Measurements from ENCODE around the gene COL5A1.

COL5A1 gene

DNA sequence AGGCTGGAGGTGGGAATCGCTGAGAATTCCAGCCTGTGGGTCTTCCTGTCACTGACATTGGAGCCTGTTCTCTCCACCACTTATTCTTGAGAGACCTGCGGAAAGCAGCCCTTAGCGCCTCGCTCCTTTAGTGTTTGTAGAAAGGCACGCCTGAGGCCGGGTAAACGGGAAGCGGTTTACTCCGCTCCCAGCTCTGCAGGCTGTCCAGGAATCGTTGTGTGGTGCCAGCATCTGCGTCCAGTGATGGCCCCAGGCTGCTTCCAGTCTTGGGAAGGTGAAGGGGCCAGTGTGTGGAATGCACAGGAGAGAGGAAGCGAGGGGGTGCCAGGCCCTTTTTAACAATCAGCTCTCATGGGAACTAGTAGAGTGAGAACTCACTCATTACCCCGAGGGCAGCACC, 194.4 kb downstream of the COL5A1 start:
- no peak; the same call in 2 of the 3 replicates for ATAC-seq (ENCODE audit: low read depth)
- H3K27ac ChIP-seq (ENCODE audit: poor library complexity, severe bottlenecking) = no peak overlapping the region
- TF ChIP-seq, protein P1, sequence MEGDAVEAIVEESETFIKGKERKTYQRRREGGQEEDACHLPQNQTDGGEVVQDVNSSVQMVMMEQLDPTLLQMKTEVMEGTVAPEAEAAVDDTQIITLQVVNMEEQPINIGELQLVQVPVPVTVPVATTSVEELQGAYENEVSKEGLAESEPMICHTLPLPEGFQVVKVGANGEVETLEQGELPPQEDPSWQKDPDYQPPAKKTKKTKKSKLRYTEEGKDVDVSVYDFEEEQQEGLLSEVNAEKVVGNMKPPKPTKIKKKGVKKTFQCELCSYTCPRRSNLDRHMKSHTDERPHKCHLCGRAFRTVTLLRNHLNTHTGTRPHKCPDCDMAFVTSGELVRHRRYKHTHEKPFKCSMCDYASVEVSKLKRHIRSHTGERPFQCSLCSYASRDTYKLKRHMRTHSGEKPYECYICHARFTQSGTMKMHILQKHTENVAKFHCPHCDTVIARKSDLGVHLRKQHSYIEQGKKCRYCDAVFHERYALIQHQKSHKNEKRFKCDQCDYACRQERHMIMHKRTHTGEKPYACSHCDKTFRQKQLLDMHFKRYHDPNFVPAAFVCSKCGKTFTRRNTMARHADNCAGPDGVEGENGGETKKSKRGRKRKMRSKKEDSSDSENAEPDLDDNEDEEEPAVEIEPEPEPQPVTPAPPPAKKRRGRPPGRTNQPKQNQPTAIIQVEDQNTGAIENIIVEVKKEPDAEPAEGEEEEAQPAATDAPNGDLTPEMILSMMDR (IDR thresholded peaks at IDR 0.05; ENCODE audit: poor library complexity, severe bottlenecking) = no peak

DNA sequence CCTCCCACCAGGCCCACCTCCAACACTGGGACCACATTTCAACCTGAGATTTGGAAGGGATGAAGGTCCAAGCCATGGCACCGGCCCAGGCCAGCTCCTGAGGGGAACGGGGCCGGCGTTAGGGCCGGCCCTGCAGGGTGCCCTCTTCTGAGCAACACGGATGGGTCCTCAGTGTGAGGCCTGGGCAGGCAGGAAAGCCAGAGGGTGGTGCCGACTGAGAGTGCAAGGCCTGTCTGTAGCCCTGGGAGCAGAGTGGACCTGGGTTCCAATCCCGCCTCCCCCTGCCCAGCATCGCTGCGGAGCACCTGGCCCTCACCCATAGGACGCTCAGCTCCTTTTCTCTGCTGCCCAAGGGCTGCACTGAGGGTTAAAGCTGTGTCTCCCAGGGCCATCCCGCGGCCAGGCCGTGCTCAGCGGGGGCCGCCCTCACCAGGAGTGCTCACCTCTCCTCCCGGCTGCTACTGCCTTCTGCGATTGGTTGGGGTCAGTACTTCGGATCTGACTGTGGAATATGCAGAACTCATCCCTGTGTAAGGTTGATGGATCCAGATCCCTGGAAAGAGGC, 194.9 kb downstream of the COL5A1 start:
- Histone ChIP-seq H3K4me1 (ENCODE audit: insufficient read depth, poor library complexity, severe bottlenecking) (no peaks in the 10 kb centered on the region), H3K9me3 (ENCODE audit: severe bottlenecking) (no peaks in the 10 kb centered on the region), H3K36me3 (ENCODE audit: low read depth) (no peaks in the 10 kb centered on the region; the same call in 1 of the 2 replicates), H3K27me3 (ENCODE audit: insufficient read depth, poor library complexity, severe bottlenecking) (no peaks in the 10 kb centered on the region), H3K4me3 (ENCODE audit: severe bottlenecking) (no peak overlapping the region), H3K27ac (ENCODE audit: poor library complexity, severe bottlenecking) (no peak overlapping the region)
- TF ChIP-seq, protein P1 (IDR thresholded peaks at IDR 0.05; ENCODE audit: poor library complexity, severe bottlenecking) = no peak
- no peak for ATAC-seq (ENCODE audit: low read depth)
- DNase-seq (ENCODE audit: low spot score) = no peak

More for the DNA sequence above, 194.4 kb downstream of the COL5A1 start:
- Histone ChIP-seq H3K9me3 (ENCODE audit: severe bottlenecking) (no peaks in the 10 kb centered on the region), H3K27me3 (ENCODE audit: insufficient read depth, poor library complexity, severe bottlenecking) (no peaks in the 10 kb centered on the region), H3K4me3 (ENCODE audit: severe bottlenecking) (no peak overlapping the region), H3K4me1 (ENCODE audit: insufficient read depth, poor library complexity, severe bottlenecking) (no peaks in the 10 kb centered on the region), H3K36me3 (ENCODE audit: low read depth) (no peaks in the 10 kb centered on the region; the same call in 1 of the 2 replicates)
- no peak for DNase-seq (ENCODE audit: low spot score)

DNA sequence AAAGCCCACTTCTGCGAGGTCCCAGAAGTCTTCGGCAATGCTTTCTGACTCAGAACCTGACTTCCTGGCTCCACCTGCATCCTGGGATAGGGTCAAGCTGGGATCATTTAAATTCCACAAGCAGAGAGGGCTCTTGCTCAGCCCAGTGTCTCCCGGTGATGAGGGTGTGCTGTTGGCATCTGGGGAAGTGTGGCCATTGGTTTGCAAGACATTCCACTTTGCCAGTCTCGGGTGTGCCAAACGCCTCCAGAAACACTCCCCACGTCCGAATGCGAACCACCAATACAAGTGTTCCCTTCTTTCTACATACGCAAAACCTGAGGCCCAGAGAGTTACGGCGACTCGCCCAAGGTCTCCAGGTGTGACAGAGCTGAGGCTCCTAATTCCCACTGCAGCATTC, 195.9 kb downstream of the COL5A1 start:
- H3K4me1 ChIP-seq (ENCODE audit: insufficient read depth, poor library complexity, severe bottlenecking) = no peaks in the 10 kb centered on the region
- DNase-seq (ENCODE audit: low spot score) (no peak), ATAC-seq (ENCODE audit: low read depth) (no peak)
- H3K9me3 ChIP-seq (ENCODE audit: severe bottlenecking) = no peaks in the 10 kb centered on the region
- no peak overlapping the region for H3K4me3 ChIP-seq (ENCODE audit: severe bottlenecking)
- H3K27me3 ChIP-seq (ENCODE audit: insufficient read depth, poor library complexity, severe bottlenecking) = no peaks in the 10 kb centered on the region
- no peak overlapping the region for H3K27ac ChIP-seq (ENCODE audit: poor library complexity, severe bottlenecking)
- peaks cover 7% of the 10 kb centered on the region; the same call in 1 of the 2 replicates for H3K36me3 ChIP-seq (ENCODE audit: low read depth)
- TF ChIP-seq, protein P1 (IDR thresholded peaks at IDR 0.05; ENCODE audit: poor library complexity, severe bottlenecking) = no peak

DNA sequence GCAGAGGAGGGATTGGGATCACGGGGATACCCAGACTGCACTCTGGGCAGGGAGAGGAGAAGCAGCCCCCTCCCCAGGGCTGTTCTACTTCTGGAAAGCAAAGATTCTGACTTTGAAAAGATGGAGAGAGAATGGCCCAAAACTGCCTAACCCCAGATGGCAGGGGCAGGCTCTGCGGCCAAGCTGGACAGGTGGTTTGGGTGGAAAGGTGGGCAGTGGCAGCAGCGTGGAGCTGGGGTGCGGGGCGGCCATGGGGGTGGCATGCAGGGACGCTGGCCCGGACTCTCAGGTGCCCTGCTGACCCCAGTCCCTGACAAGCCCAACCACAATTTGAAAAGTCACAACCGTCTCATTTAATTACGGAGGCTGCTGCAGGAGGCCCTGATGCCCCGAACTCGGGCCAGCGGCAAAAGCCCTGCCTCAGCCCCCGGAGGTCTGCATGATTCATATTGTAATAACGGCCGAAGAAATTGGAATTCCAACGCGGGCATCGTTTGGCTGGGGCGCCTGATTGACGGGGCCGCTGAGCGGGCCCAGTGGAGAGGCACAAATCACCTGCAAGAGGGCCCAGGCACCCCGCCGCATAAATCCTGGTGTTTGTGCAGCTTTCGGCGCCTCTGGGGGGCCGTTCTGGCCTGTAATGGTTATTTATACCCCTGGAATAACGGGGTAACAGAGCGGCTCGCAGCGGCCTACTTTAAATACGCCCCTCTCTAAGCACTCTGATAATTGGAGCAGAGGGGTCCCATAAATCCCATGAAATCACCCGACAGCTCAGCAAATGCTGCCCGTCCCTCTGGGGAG, 197.2 kb downstream of the COL5A1 start:
- Histone ChIP-seq H3K27ac (ENCODE audit: poor library complexity, severe bottlenecking) (no peak overlapping the region), H3K4me1 (ENCODE audit: insufficient read depth, poor library complexity, severe bottlenecking) (no peaks in the 10 kb centered on the region), H3K27me3 (ENCODE audit: insufficient read depth, poor library complexity, severe bottlenecking) (no peaks in the 10 kb centered on the region), H3K9me3 (ENCODE audit: severe bottlenecking) (no peaks in the 10 kb centered on the region), H3K36me3 (ENCODE audit: low read depth) (peaks cover 10% of the 10 kb centered on the region; the same call in 1 of the 2 replicates), H3K4me3 (ENCODE audit: severe bottlenecking) (no peak overlapping the region)
- ATAC-seq (ENCODE audit: low read depth) (no peak), DNase-seq (ENCODE audit: low spot score) (no peak)
- TF ChIP-seq, protein P1 (IDR thresholded peaks at IDR 0.05; ENCODE audit: poor library complexity, severe bottlenecking) = no peak

All from RWPE2 (cell line).